ENCODE data around the gene HOPX. TPM values are rescaled to one million over a fixed set of nuclear protein-coding genes. Genes with fewer than 3 reads are reported as not detected.

The HOPX gene
- total RNA-seq, 1 experiment from 2014 or later: not detected

DNA sequence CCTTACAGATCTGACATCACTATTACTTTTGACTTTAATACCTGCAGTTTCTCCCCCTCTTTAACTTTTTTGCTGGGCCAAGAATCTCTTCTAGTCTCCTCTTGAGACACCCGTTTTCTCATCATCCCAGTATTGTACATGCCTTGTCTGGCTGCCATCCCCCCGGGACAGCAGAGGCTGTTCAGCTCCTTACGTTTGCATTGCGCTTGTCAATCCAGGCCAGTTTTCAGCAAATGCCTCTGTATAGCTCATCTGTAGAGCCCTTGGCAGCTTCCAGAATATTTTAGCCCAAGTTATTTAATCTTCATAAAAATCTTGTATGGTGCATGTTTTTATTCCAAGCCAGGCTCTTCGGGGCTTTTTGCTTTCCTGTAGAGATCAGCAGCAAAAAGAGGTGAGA, 22.3 kb upstream of the HOPX start:
- POLR2A ChIA-PET (ENCODE audit: low non-redundant PET): no interaction called here
- intact Hi-C loops (cut with micrococcal nuclease; ENCODE audit: unreplicated experiment): no loop called here
- H3K36me3 ChIP-seq (ENCODE audit: insufficient read depth, low read length, poor library complexity, severe bottlenecking): no peaks in the 10 kb centered on the region
- TF ChIP-seq, protein P1, sequence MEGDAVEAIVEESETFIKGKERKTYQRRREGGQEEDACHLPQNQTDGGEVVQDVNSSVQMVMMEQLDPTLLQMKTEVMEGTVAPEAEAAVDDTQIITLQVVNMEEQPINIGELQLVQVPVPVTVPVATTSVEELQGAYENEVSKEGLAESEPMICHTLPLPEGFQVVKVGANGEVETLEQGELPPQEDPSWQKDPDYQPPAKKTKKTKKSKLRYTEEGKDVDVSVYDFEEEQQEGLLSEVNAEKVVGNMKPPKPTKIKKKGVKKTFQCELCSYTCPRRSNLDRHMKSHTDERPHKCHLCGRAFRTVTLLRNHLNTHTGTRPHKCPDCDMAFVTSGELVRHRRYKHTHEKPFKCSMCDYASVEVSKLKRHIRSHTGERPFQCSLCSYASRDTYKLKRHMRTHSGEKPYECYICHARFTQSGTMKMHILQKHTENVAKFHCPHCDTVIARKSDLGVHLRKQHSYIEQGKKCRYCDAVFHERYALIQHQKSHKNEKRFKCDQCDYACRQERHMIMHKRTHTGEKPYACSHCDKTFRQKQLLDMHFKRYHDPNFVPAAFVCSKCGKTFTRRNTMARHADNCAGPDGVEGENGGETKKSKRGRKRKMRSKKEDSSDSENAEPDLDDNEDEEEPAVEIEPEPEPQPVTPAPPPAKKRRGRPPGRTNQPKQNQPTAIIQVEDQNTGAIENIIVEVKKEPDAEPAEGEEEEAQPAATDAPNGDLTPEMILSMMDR (conservative IDR thresholded peaks at IDR 0.05; ENCODE audit: low read depth, low read length): no peak
- no peak for TF ChIP-seq EZH2 (IDR thresholded peaks at IDR 0.05; ENCODE audit: borderline replicate concordance, low read depth, low read length, poor library complexity, severe bottlenecking)
- no TSS peak for BruUV-seq (replicated peaks)
- DNase-seq (ENCODE audit: low spot score): no peak
- no peaks in the 10 kb centered on the region for H3K27me3 ChIP-seq (replicated peaks; ENCODE audit: insufficient read depth, low read depth, low read length, poor library complexity)
- CTCF ChIA-PET: no interaction called here
- no peak overlapping the region for H3K27ac ChIP-seq (ENCODE audit: low read depth, low read length, poor library complexity, severe bottlenecking)
- no peaks in the 10 kb centered on the region for H3K4me1 ChIP-seq (ENCODE audit: insufficient read depth, low read length, poor library complexity, severe bottlenecking)
- no peaks in the 10 kb centered on the region for H3K9me3 ChIP-seq (ENCODE audit: low read depth, low read length, poor library complexity, severe bottlenecking)
- H3K4me3 ChIP-seq (ENCODE audit: low read depth, low read length, poor library complexity, severe bottlenecking): no peak overlapping the region

DNA sequence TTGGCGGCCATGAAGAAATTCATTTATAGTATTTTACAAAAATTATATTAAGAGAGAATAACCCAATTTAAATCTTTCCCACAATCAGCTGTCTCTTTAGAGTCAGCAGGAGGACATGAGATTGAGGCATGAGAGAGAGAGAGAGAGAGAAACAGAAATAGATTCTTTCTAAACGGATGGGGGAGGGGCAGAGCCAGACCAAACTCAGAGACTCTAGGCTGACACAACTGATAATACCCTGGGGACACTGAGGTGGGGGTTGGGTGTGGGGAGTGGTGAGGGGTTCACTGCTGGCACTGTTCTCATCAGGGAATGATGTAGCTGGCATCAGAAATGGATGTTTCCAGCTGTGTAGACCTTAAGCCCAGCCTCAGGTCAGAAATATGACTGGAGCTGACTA, 20.5 kb upstream of the HOPX start:
- no peaks in the 10 kb centered on the region for H3K36me3 ChIP-seq (ENCODE audit: insufficient read depth, low read length, poor library complexity, severe bottlenecking)
- intact Hi-C loops (cut with micrococcal nuclease; ENCODE audit: unreplicated experiment): no loop called here
- ChIA-PET POLR2A (ENCODE audit: low non-redundant PET) (no interaction called here), CTCF (no interaction called here)
- no peak overlapping the region for H3K27ac ChIP-seq (ENCODE audit: low read depth, low read length, poor library complexity, severe bottlenecking)
- no peaks in the 10 kb centered on the region for H3K4me1 ChIP-seq (ENCODE audit: insufficient read depth, low read length, poor library complexity, severe bottlenecking)
- no peaks in the 10 kb centered on the region for H3K27me3 ChIP-seq (replicated peaks; ENCODE audit: insufficient read depth, low read depth, low read length, poor library complexity)
- no peak overlapping the region for H3K4me3 ChIP-seq (ENCODE audit: low read depth, low read length, poor library complexity, severe bottlenecking)
- DNase-seq (ENCODE audit: low spot score): no peak
- TF ChIP-seq, protein P1 (conservative IDR thresholded peaks at IDR 0.05; ENCODE audit: low read depth, low read length): no peak
- no peak for TF ChIP-seq EZH2 (IDR thresholded peaks at IDR 0.05; ENCODE audit: borderline replicate concordance, low read depth, low read length, poor library complexity, severe bottlenecking)
- no TSS peak for BruUV-seq (replicated peaks)
- H3K9me3 ChIP-seq (ENCODE audit: low read depth, low read length, poor library complexity, severe bottlenecking): no peaks in the 10 kb centered on the region

DNA sequence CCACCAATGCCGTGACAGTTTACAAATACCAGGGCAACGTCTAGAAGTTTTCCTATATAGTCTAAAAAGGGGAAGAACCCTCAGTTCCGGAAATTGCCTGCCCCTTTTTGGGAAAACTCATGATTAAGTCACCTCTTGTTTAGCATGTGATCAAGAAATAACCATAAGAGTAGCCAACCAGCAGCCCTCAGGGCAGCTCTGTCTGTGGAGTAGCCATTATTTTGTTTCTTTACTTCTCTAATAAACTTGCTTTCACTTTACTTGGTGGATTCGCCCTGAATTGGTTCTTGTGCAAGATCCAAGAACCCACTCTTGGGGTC, 20.0 kb upstream of the HOPX start:
- CTCF ChIA-PET: no interaction called here
- BruUV-seq (replicated peaks): no TSS peak

More for the DNA sequence above, 20.0 kb upstream of the HOPX start:
- intact Hi-C loops (cut with micrococcal nuclease; ENCODE audit: unreplicated experiment): no loop called here
- POLR2A ChIA-PET (ENCODE audit: low non-redundant PET): no interaction called here
- no peak for DNase-seq (ENCODE audit: low spot score)
- no peak overlapping the region for H3K4me3 ChIP-seq (ENCODE audit: low read depth, low read length, poor library complexity, severe bottlenecking)
- TF ChIP-seq EZH2 (IDR thresholded peaks at IDR 0.05; ENCODE audit: borderline replicate concordance, low read depth, low read length, poor library complexity, severe bottlenecking): no peak
- TF ChIP-seq, protein P1 (conservative IDR thresholded peaks at IDR 0.05; ENCODE audit: low read depth, low read length): no peak
- no peaks in the 10 kb centered on the region for H3K4me1 ChIP-seq (ENCODE audit: insufficient read depth, low read length, poor library complexity, severe bottlenecking)
- H3K27ac ChIP-seq (ENCODE audit: low read depth, low read length, poor library complexity, severe bottlenecking): no peak overlapping the region
- H3K9me3 ChIP-seq (ENCODE audit: low read depth, low read length, poor library complexity, severe bottlenecking): no peaks in the 10 kb centered on the region
- no peaks in the 10 kb centered on the region for H3K27me3 ChIP-seq (replicated peaks; ENCODE audit: insufficient read depth, low read depth, low read length, poor library complexity)
- H3K36me3 ChIP-seq (ENCODE audit: insufficient read depth, low read length, poor library complexity, severe bottlenecking): no peaks in the 10 kb centered on the region
